ENCODE results near the gene MRFAP1L1.

DNA sequence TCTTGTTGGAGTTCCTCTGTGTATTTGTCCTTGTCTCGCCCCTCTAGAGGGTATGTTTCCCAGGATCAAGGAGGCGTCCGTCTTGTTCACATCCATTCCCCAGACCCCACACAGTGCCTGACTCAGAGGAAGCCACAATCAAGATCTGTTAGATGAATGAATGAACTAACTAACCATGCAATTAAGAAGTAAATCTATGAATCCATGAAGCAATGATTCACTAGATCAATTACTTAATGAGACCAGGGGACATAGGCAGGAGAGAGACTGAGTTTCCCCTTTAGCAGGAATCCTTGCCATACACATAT, 18.2 kb upstream of the MRFAP1L1 start:
- TF ChIP-seq, protein P1, sequence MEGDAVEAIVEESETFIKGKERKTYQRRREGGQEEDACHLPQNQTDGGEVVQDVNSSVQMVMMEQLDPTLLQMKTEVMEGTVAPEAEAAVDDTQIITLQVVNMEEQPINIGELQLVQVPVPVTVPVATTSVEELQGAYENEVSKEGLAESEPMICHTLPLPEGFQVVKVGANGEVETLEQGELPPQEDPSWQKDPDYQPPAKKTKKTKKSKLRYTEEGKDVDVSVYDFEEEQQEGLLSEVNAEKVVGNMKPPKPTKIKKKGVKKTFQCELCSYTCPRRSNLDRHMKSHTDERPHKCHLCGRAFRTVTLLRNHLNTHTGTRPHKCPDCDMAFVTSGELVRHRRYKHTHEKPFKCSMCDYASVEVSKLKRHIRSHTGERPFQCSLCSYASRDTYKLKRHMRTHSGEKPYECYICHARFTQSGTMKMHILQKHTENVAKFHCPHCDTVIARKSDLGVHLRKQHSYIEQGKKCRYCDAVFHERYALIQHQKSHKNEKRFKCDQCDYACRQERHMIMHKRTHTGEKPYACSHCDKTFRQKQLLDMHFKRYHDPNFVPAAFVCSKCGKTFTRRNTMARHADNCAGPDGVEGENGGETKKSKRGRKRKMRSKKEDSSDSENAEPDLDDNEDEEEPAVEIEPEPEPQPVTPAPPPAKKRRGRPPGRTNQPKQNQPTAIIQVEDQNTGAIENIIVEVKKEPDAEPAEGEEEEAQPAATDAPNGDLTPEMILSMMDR (IDR thresholded peaks at IDR 0.05; ENCODE audit: borderline replicate concordance, extremely low read depth, low read length, poor library complexity, severe bottlenecking): no peak
- no peak for TF ChIP-seq EZH2 (IDR thresholded peaks at IDR 0.05; ENCODE audit: borderline replicate concordance, low read depth, low read length, severe bottlenecking)
